Kidney epithelial cell (primary cell): Measurements from ENCODE around the gene ZNF385C. TPM values are rescaled to one million over a fixed set of nuclear protein-coding genes. Genes with fewer than 3 reads are reported as not detected.
"Not testable (repeated sequence)": the region's sequence is repeated elsewhere in the genome, so short reads cannot be mapped to it uniquely, and the experiment has no call there.

Source experiments
- DNase-seq: peaks from one replicate; pipeline ENCODE4 v3.0.0-alpha.2; 2010; ENCODE audit warnings: low read depth
- H3K27me3 ChIP-seq: 2 replicates; pipeline ENCODE4 v1.6.0; 2011; ENCODE audit warnings: low read length; ENCODE audit not compliant: control insufficient read depth, insufficient read depth
- H3K36me3 ChIP-seq: 2 replicates; pipeline ENCODE4 v1.5.1; 2011; ENCODE audit warnings: low read length; ENCODE audit not compliant: control insufficient read depth, insufficient read depth
- H3K4me3 ChIP-seq: 2 replicates; pipeline ENCODE4 v1.5.1; 2011; ENCODE audit warnings: low read depth, mild to moderate bottlenecking, control low read depth, low read length
- CTCF ChIP-seq: IDR thresholded peaks from 2 replicates; pipeline ENCODE4 v1.5.1; 2011; ENCODE audit warnings: mild to moderate bottlenecking, moderate library complexity, low read length, control low read depth, inconsistent platforms; ENCODE audit not compliant: insufficient read depth, poor library complexity, severe bottlenecking
- total RNA-seq: library from RNA; depleted of rRNA; stranded (reverse); fragments of >200 nt; gene quantifications from 2 replicates; pipeline ENCODE4 v1.2.3, GENCODE V29; 2015

Gene ZNF385C
- total RNA-seq, 1 donor from 2014 or later, result 0.04 TPM

DNA sequence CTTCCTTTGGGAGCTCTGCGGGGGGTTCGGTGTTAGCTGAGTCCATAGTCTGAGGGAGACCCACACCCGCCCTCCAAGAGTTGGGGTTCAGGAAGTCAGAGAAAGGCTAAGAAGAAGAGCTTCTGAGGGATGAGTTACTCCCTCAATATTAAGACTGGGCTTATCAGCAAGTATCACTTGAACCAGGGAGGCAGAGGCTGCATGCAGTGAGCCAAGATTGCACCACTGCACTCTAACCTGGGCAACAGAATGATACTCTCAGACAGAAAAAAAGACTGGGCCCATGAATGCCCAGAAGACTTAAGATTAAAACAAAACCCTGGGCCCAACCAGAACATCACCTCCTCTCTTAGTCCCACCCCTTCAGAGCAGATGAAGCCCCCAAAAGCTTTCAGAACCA, 72.3 kb downstream of the ZNF385C start:
- peaks cover 1% of the 10 kb centered on the region for H3K36me3 ChIP-seq
- H3K4me3 ChIP-seq, result no peak overlapping the region
- TF ChIP-seq CTCF, result no peak
- H3K27me3 ChIP-seq, result peaks cover 11% of the 10 kb centered on the region
- DNase-seq, result no peak

DNA sequence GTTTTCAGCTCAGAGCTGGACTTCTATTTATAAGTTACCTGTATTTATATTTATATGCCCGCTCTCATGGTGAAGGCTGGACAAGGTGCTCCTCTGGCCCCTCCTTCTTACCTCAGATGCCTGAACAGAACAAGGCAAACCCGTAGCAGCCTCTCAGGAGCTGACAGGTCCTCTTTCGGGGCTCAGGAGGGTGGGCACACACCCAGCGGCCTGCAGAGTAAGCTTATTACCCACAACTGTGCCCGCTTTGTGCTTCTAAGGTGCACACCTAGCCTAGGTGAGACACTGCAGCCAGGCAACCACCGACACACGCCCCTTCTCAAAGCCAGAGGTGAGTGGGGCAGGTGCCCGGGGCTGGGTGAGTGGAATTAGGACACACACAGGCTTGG, 73.1 kb downstream of the ZNF385C start:
- peaks cover 11% of the 10 kb centered on the region for H3K27me3 ChIP-seq
- TF ChIP-seq CTCF, result no peak
- H3K36me3 ChIP-seq, result peaks cover 1% of the 10 kb centered on the region
- DNase-seq, result no peak
- no peak overlapping the region for H3K4me3 ChIP-seq

DNA sequence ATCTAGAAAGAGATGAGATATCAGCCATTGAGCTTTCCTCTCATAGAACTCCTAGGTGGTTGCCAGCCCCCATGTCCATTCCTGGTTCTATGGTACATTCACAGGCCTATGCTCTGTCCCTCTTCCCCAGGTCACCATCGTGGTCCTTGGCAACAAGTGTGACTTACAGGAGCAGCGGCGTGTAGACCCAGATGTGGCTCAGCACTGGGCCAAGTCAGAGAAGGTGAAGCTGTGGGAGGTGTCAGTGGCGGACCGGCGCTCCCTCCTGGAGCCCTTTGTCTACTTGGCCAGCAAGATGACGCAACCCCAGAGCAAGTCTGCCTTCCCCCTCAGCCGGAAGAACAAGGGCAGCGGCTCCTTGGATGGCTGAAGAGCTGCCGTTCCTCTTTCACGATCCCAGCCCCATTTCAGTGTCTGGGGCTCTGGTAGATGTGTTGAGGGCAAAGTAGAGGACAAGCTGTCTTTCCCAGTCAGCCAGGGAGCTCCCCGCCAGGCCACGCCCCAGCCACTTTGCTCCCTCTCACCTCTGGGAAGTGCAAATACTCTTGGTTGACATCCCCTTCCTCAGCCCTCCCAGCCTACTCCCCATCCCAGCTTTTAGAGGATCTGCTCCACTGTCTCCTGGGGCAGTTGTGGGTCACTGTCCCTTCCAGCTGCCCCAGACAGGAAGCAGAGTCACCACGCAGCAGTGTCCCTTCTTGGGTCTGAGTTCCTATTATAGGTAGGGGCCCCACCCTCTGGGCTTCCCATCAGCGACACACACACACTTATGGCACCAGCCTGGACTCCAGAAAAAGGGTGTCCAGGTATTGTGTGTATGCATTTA, 74.5 kb downstream of the ZNF385C start:
- H3K27me3 ChIP-seq, result peaks cover 8% of the 10 kb centered on the region
- H3K4me3 ChIP-seq, result no peak overlapping the region
- peaks cover 1% of the 10 kb centered on the region for H3K36me3 ChIP-seq
- no peak for DNase-seq
- no peak for TF ChIP-seq CTCF

DNA sequence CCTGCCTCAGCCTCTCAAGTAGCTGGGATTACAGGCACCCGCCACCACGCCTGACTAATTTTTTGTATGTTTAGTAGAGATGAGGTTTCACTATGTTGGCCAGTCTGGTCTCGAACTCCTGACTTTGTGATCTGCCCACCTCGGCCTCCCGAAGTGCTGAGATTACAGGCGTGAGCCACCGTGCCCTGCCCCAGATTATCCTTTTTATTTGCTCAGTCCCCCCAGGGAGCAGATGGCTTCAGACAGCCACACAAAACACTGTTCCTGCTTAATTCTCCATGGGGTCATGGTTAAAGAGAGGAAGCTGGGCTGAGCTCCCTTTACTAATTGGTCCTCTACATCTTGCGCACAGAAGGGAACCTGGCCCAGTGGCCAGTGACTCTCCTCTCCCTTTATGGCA, 77.4 kb downstream of the ZNF385C start:
- not testable (repeated sequence) for H3K36me3 ChIP-seq, DNase-seq, H3K27me3 ChIP-seq
- H3K4me3 ChIP-seq, result peak overlapping the region; percentile 92

GRCh38 chr17:42019509-42020404, 78.5 kb downstream of the ZNF385C start, which contains the start of gene NKIRAS2:
TSS of gene NKIRAS2 (plus strand) at chr17:42020090. CDS start at chr17:42021578, 1,488 bp downstream.
- no peaks in the 10 kb centered on the region for H3K27me3 ChIP-seq
- peak; percentile 88 for TF ChIP-seq CTCF
- peak; percentile 49 for DNase-seq
- H3K4me3 ChIP-seq, result peak within 1 kb of the TSS; percentile 92
- peaks cover 1% of the 10 kb centered on the region for H3K36me3 ChIP-seq

DNA sequence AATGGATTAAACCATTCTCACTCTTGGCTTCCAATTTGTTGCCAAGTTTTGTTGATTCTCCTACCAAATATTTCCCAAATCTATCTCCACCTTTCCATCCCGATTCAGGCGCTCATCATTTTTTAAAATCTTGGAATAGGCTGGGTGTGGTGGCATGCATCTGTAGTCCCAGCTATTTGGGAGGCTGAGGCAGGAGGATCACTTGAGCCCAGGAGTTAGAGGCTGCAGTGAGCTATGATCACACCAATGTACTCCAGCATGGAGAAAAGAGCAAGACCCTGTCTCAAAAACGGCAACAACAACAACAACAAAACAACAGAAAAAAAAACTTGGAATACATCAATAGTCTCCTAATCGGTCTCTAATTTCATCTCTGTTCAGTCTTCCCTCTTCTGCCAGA, 79.3 kb downstream of the ZNF385C start:
- no peak for TF ChIP-seq CTCF
- DNase-seq, result no peak
- Histone ChIP-seq H3K4me3 (no peak overlapping the region), H3K36me3 (peaks cover 1% of the 10 kb centered on the region), H3K27me3 (no peaks in the 10 kb centered on the region)
